BJ (cell line): ENCODE data around the gene ICAM1. TPM values are rescaled to one million over a fixed set of nuclear protein-coding genes. Genes with fewer than 3 reads are reported as not detected.
"Not testable (repeated sequence)": the region's sequence is repeated elsewhere in the genome, so short reads cannot be mapped to it uniquely, and the experiment has no call there.

Experiments used
- CTCF ChIA-PET: fragments of 350-600 bp; formaldehyde crosslinking; extraction: SDS; loops from one replicate; lab custom pipeline; 2021; ENCODE audit warnings: antibody characterized with exemption, inconsistent platforms; lab: Yijun Ruan, JAX
- POLR2A ChIA-PET: fragments of 300-600 bp; sonication (Branson Sonifier 250); formaldehyde crosslinking; extraction: SDS; loops from one replicate; lab custom pipeline; 2021; ENCODE audit warnings: antibody characterized with exemption; lab: Charles Lee
- DNase-seq: peaks from one replicate; pipeline ENCODE4 v3.0.0-alpha.2; 2011; ENCODE audit warnings: low read depth
- H3K27me3 ChIP-seq: 2 replicates; pipeline ENCODE4 v1.6.0; 2011; ENCODE audit warnings: low read length; ENCODE audit not compliant: control insufficient read depth, insufficient read depth
- H3K36me3 ChIP-seq: 2 replicates; pipeline ENCODE4 v1.5.1; 2011; ENCODE audit warnings: low read length; ENCODE audit not compliant: control insufficient read depth, insufficient read depth
- H3K4me3 ChIP-seq: 2 replicates; pipeline ENCODE4 v1.5.1; 2011; ENCODE audit warnings: low read depth, mild to moderate bottlenecking, control low read depth, low read length
- CTCF ChIP-seq: IDR thresholded peaks from 2 replicates; pipeline ENCODE4 v1.5.1; 2011; ENCODE audit warnings: low read depth, mild to moderate bottlenecking, control low read depth, inconsistent platforms, low read length, moderate library complexity; ENCODE audit not compliant: insufficient read depth
- polyA plus RNA-seq: library from polyadenylated mRNA; depleted of rRNA; stranded (reverse); fragments of >200 nt; gene quantifications from 2 replicates; pipeline ENCODE4 v1.2.3, GENCODE V29; 2011

Gene ICAM1
- polyA plus RNA-seq, 1 experiment = 55.9 TPM

GRCh38 chr19:10277795-10278589, 7.1 kb downstream of the ICAM1 start:
- DNase-seq = no peak
- Histone ChIP-seq H3K36me3 (peaks cover 8% of the 10 kb centered on the region; the same call in 1 of the 2 replicates), H3K4me3 (no peak overlapping the region), H3K27me3 (no peaks in the 10 kb centered on the region)
- CTCF ChIA-PET = interaction anchor here (0.6 to 3.0 kb wide), 6 partner anchors 8 to 113 kb away, joined by 3 to 13 read pairs (median 4); no protein-coding TSS in a partner anchor
- POLR2A ChIA-PET = interaction anchor here (0.5 kb wide), 1 partner anchor 56 kb away, joined by 4 read pairs; the partner anchor contains the start of gene RAVER1
- no peak for TF ChIP-seq CTCF

- no peak for DNase-seq
- ChIA-PET CTCF (interaction anchor here (0.7 to 3.0 kb wide), 4 partner anchors 32 to 112 kb away, joined by 3 to 13 read pairs (median 4); no protein-coding TSS in a partner anchor), POLR2A (no interaction called here)
- H3K36me3 ChIP-seq = peaks cover 15% of the 10 kb centered on the region
- TF ChIP-seq CTCF = no peak
- no peak overlapping the region for H3K4me3 ChIP-seq
- H3K27me3 ChIP-seq = no peaks in the 10 kb centered on the region
Measured at GRCh38 chr19:10278935-10279334, 8.0 kb downstream of the ICAM1 start.

GRCh38 chr19:10279737-10280442, 9.0 kb downstream of the ICAM1 start:
- POLR2A ChIA-PET = interaction anchor here (1.2 kb wide), 1 partner anchor 10 kb away, joined by 3 read pairs; the partner anchor contains the start of gene ICAM5
- Histone ChIP-seq H3K36me3 (peaks cover 21% of the 10 kb centered on the region), H3K4me3 (no peak overlapping the region), H3K27me3 (no peaks in the 10 kb centered on the region)
- no peak for DNase-seq
- CTCF ChIA-PET = interaction anchor here (0.6 to 3.0 kb wide), 5 partner anchors 9 to 183 kb away, joined by 3 to 13 read pairs (median 5); partner anchors contain the start of gene ICAM1
- no peak for TF ChIP-seq CTCF

GRCh38 chr19:10282043-10282442, 11.1 kb downstream of the ICAM1 start:
- H3K27me3 ChIP-seq, CTCF ChIA-PET, POLR2A ChIA-PET, H3K4me3 ChIP-seq, DNase-seq: not testable (repeated sequence)
- H3K36me3 ChIP-seq = peaks cover 23% of the 10 kb centered on the region

- DNase-seq = no peak
- POLR2A ChIA-PET = no interaction called here
Measured at GRCh38 chr19:10283301-10284064, 12.6 kb downstream of the ICAM1 start.

More at GRCh38 chr19:10283301-10284064, 12.6 kb downstream of the ICAM1 start:
- H3K36me3 ChIP-seq = peaks cover 23% of the 10 kb centered on the region
- no peak for TF ChIP-seq CTCF
- CTCF ChIA-PET = interaction anchor here (1.7 kb wide), 1 partner anchor 105 kb away, joined by 5 read pairs; no protein-coding TSS in a partner anchor
- H3K4me3 ChIP-seq = no peak overlapping the region
- 0 out of 2 replicates have a peak, but pooled peaks cover 2% of the 10 kb centered on the region for H3K27me3 ChIP-seq
